HG02885 (cell line): ENCODE measurements around the gene IL17B.

ENCODE experiments used
- ATAC-seq: cut with Tn5 transposase; IDR thresholded peaks from one replicate; pipeline ENCODE4 v1.9.1; 2021; ENCODE audit warnings: mild to moderate bottlenecking; ENCODE audit not compliant: unreplicated experiment, poor library complexity

Gene IL17B

GRCh38 chr5:149379177-149379761, at the start of gene IL17B:
TSS of gene IL17B (minus strand) at chr5:149379292. CDS start at chr5:149379225, 67 bp downstream.
- ATAC-seq = no peak

- ATAC-seq = no peak
Observed at GRCh38 chr5:149428032-149428431, 48.9 kb upstream of the IL17B start.

GRCh38 chr5:149427374-149427773, 48.3 kb upstream of the IL17B start:
- ATAC-seq = no peak

- ATAC-seq = no peak
Observed at GRCh38 chr5:149426931-149427330, 47.8 kb upstream of the IL17B start.

- no peak for ATAC-seq
Observed at GRCh38 chr5:149425729-149426128, 46.6 kb upstream of the IL17B start.

- no peak for ATAC-seq
Observed at GRCh38 chr5:149424371-149425315, 45.6 kb upstream of the IL17B start.

GRCh38 chr5:149423794-149424268, 44.7 kb upstream of the IL17B start:
- ATAC-seq = no peak

GRCh38 chr5:149423049-149423793, 44.1 kb upstream of the IL17B start:
- no peak for ATAC-seq

- ATAC-seq = no peak
Observed at GRCh38 chr5:149422366-149423048, 43.4 kb upstream of the IL17B start.

- ATAC-seq = no peak
Observed at GRCh38 chr5:149421834-149422233, 42.7 kb upstream of the IL17B start.

GRCh38 chr5:149421372-149421685, 42.2 kb upstream of the IL17B start:
- ATAC-seq = no peak

GRCh38 chr5:149420545-149421371, 41.7 kb upstream of the IL17B start:
- ATAC-seq = no peak

- ATAC-seq = no peak
Observed at GRCh38 chr5:149419859-149420544, 40.9 kb upstream of the IL17B start.

GRCh38 chr5:149419532-149419858, 40.4 kb upstream of the IL17B start:
- ATAC-seq = no peak

GRCh38 chr5:149418910-149419531, 39.9 kb upstream of the IL17B start:
- ATAC-seq = no peak

GRCh38 chr5:149417711-149418368, 38.7 kb upstream of the IL17B start:
- no peak for ATAC-seq

- no peak for ATAC-seq
Observed at GRCh38 chr5:149416987-149417710, 38.1 kb upstream of the IL17B start.
